HepG2 (cell line): Measurements from ENCODE around the gene AQP9. TPM values are rescaled to one million over a fixed set of nuclear protein-coding genes. Genes with fewer than 3 reads are reported as not detected.

Source experiments
- BHLHE40 ChIP-seq: IDR thresholded peaks from 2 replicates; pipeline ENCODE4 v1.6.1; 2011; ENCODE audit warnings: low read length, improper control_type of control experiment
- ISL2 ChIP-seq: sonication (generic); formaldehyde crosslinking; IDR thresholded peaks from 2 replicates; pipeline ENCODE4 v1.5.0; 2020; ENCODE audit warnings: missing genetic modification reagents
- KAT7 ChIP-seq: IDR thresholded peaks from 2 replicates; pipeline ENCODE4 v1.6.1; 2018; ENCODE audit warnings: borderline replicate concordance, missing compliant biosample characterization
- PRPF4 ChIP-seq: fragments of 200-400 bp; formaldehyde crosslinking; IDR thresholded peaks from 2 replicates; pipeline ENCODE4 v1.6.1; 2016; ENCODE audit warnings: low read length, low read depth; ENCODE audit not compliant: poor library complexity, severe bottlenecking
- ZNF496 ChIP-seq: sonication (generic); formaldehyde crosslinking; IDR thresholded peaks from 2 replicates; pipeline ENCODE4 v1.8.1; 2023; ENCODE audit warnings: mild to moderate bottlenecking, moderate library complexity, missing genetic modification reagents; ENCODE audit not compliant: insufficient replicate concordance
- ZNF556 ChIP-seq: sonication (generic); formaldehyde crosslinking; IDR thresholded peaks from 2 replicates; pipeline ENCODE4 v1.4.0; 2020; ENCODE audit warnings: mild to moderate bottlenecking, missing genetic modification reagents, borderline replicate concordance
- polyA plus RNA-seq, 8 experiments: library from polyadenylated mRNA; depleted of rRNA in 3 of 8; stranded (reverse) in 7 of 8; unstranded in 1 of 8; fragments of >200 nt; fragmentation: Illumina TruSeq in 4 of 8; extraction: Trizol in 4 of 8; gene quantifications; 2 replicates each; pipeline versions ENCODE4 v1.2.1 to v1.2.3, GENCODE V29; 2011 to 2016; ENCODE audit warnings: low read depth in 4 of 8, missing spikeins in 1 of 8, mixed read lengths in 1 of 8; ENCODE audit not compliant: insufficient read depth in 1 of 8
- total RNA-seq, 5 experiments: library from RNA; depleted of rRNA; stranded (reverse); fragments of >200 nt; fragmentation: Illumina TruSeq; extraction: Trizol; gene quantifications; 2 replicates each; pipeline ENCODE4 v1.2.3, GENCODE V29; 2016; ENCODE audit warnings: low read depth in 1 of 5
- TF ChIP-seq, protein P1 (sequence below): sonication (generic); formaldehyde crosslinking; IDR thresholded peaks from 2 replicates; pipeline ENCODE4 v1.4.0; 2020; ENCODE audit warnings: missing genetic modification reagents
- TF ChIP-seq, protein P2 (sequence below): sonication (generic); formaldehyde crosslinking; IDR thresholded peaks from 2 replicates; pipeline ENCODE4 v1.4.0; 2020; ENCODE audit warnings: missing genetic modification reagents, mild to moderate bottlenecking, borderline replicate concordance
- TF ChIP-seq, protein P3 (sequence below): sonication (generic); formaldehyde crosslinking; IDR thresholded peaks from 2 replicates; pipeline ENCODE4 v1.4.0; 2020; ENCODE audit warnings: missing genetic modification reagents
- TF ChIP-seq, protein P4 (sequence below): IDR thresholded peaks from 2 replicates; pipeline ENCODE4 v1.6.1; 2016; ENCODE audit warnings: missing genetic modification reagents, missing compliant biosample characterization

AQP9 gene
- total and polyA plus RNA-seq, 2 of the 13 experiments (the other 11 are each of a cell fraction or from before 2014, with no cell fraction given) = not detected

DNA sequence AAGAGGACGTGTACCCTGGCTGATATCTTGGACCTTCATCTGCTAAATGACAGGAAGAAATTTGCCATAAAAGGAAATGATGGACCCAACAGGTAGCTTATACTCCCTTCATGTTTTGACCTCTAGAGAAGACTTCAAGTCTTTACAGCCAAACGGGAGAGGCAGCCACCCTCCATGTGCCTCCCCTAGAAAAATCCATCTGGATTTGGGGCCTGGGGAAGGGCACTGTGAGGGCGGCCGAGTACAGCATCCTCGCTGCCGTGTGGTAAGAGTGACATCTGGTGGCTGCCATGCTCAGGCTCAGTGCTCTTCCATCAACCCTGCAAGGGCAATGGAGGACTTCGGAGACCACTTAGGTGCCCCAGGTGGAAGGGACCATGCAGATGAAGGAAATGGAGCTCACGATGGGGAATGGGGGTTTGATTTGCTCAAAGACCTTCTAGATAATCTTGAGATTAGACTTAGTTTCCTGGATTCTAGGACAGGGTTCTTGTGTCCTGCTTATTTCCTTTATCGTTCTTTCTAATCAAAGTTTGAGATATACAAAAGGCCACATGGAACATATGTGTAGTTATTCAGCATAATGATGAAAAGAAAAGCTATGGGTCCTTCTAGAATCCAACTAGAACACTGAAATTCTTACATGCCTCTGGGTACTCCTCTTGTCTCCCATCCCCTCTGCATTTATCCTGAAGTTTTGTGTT, 44.4 kb downstream of the AQP9 start (continued):
- TF ChIP-seq, protein P1, sequence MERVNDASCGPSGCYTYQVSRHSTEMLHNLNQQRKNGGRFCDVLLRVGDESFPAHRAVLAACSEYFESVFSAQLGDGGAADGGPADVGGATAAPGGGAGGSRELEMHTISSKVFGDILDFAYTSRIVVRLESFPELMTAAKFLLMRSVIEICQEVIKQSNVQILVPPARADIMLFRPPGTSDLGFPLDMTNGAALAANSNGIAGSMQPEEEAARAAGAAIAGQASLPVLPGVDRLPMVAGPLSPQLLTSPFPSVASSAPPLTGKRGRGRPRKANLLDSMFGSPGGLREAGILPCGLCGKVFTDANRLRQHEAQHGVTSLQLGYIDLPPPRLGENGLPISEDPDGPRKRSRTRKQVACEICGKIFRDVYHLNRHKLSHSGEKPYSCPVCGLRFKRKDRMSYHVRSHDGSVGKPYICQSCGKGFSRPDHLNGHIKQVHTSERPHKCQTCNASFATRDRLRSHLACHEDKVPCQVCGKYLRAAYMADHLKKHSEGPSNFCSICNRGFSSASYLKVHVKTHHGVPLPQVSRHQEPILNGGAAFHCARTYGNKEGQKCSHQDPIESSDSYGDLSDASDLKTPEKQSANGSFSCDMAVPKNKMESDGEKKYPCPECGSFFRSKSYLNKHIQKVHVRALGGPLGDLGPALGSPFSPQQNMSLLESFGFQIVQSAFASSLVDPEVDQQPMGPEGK (CRISPR knock-in tag) = no peak
- TF ChIP-seq ZNF496 (CRISPR knock-in tag) (no peak), ZNF556 (no peak), BHLHE40 (no peak), KAT7 (CRISPR knock-in tag) (no peak), PRPF4 (no peak), ISL2 (no peak)
- TF ChIP-seq, protein P2, sequence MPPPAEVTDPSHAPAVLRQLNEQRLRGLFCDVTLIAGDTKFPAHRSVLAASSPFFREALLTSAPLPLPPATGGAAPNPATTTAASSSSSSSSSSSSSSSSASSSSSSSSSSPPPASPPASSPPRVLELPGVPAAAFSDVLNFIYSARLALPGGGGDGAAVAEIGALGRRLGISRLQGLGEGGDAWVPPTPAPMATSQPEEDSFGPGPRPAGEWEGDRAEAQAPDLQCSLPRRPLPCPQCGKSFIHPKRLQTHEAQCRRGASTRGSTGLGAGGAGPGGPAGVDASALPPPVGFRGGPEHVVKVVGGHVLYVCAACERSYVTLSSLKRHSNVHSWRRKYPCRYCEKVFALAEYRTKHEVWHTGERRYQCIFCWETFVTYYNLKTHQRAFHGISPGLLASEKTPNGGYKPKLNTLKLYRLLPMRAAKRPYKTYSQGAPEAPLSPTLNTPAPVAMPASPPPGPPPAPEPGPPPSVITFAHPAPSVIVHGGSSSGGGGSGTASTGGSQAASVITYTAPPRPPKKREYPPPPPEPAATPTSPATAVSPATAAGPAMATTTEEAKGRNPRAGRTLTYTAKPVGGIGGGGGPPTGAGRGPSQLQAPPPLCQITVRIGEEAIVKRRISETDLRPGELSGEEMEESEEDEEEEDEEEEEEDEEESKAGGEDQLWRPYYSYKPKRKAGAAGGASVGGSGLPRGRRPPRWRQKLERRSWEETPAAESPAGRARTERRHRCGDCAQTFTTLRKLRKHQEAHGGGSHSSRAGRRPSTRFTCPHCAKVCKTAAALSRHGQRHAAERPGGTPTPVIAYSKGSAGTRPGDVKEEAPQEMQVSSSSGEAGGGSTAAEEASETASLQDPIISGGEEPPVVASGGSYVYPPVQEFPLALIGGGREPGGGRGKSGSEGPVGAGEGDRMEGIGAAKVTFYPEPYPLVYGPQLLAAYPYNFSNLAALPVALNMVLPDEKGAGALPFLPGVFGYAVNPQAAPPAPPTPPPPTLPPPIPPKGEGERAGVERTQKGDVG (CRISPR knock-in tag) = no peak
- TF ChIP-seq, protein P3, sequence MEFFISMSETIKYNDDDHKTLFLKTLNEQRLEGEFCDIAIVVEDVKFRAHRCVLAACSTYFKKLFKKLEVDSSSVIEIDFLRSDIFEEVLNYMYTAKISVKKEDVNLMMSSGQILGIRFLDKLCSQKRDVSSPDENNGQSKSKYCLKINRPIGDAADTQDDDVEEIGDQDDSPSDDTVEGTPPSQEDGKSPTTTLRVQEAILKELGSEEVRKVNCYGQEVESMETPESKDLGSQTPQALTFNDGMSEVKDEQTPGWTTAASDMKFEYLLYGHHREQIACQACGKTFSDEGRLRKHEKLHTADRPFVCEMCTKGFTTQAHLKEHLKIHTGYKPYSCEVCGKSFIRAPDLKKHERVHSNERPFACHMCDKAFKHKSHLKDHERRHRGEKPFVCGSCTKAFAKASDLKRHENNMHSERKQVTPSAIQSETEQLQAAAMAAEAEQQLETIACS (CRISPR knock-in tag) = no peak
- TF ChIP-seq, protein P4, sequence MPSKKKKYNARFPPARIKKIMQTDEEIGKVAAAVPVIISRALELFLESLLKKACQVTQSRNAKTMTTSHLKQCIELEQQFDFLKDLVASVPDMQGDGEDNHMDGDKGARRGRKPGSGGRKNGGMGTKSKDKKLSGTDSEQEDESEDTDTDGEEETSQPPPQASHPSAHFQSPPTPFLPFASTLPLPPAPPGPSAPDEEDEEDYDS (CRISPR knock-in tag) = no peak
